ENCODE results near the gene COX7A2.

COX7A2 gene

DNA sequence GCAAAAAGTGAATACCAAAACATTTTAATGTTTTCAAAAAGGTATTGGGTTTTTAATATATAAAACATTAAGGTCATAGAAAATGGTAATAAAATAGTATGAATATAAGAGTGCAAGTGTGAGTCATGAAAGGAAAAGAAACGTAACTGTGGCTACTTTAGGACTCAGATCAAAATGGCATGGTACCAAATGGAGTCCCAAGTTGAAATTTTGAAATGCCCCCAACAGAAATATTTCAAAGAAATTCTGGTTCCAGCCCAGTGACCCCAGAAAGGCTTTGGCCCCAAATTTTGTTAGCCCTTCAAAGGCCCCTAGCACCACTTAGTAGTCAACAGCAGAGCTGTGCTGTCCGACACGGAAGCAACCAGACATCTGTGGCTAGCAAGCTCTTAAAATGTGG is 43.7 kb downstream of the COX7A2 start:
- no peak for DNase-seq (ENCODE audit: low read depth)

GRCh38 chr6:75196081-75196687 is 47.4 kb downstream of the COX7A2 start:
- DNase-seq (ENCODE audit: low read depth): no peak

- no peak for DNase-seq (ENCODE audit: low read depth)
These were observed 55.2 kb downstream of the COX7A2 start for GRCh38 chr6:75188221-75188925.

Data from T-helper 22 cell (primary cell).